Ectodermal cell (in vitro differentiated cells): ENCODE results near the gene TSPAN11.

Experiments
- H3K27ac ChIP-seq: 2 replicates; pipeline ENCODE4 v1.7.0; 2013; ENCODE audit warnings: mild to moderate bottlenecking, low read depth, low read length; ENCODE audit not compliant: insufficient read depth, poor library complexity, severe bottlenecking
- H3K27me3 ChIP-seq: 2 replicates; pipeline ENCODE4 v1.7.0; 2013; ENCODE audit warnings: mild to moderate bottlenecking, low read length; ENCODE audit not compliant: insufficient read depth, control insufficient read depth, poor library complexity, severe bottlenecking
- H3K36me3 ChIP-seq: one replicate; pipeline ENCODE4 v1.7.0; 2013; ENCODE audit warnings: low read length; ENCODE audit not compliant: control insufficient read depth, insufficient read depth
- H3K4me1 ChIP-seq: one replicate; pipeline ENCODE4 v1.7.0; 2013; ENCODE audit warnings: low read length; ENCODE audit not compliant: control insufficient read depth, insufficient read depth
- H3K4me3 ChIP-seq: 2 replicates; pipeline ENCODE4 v1.7.0; 2013; ENCODE audit warnings: low read depth, low read length, control low read depth; ENCODE audit not compliant: insufficient read depth
- H3K9me3 ChIP-seq: 2 replicates; pipeline ENCODE4 v1.7.0; 2013; ENCODE audit warnings: mild to moderate bottlenecking, low read length, moderate library complexity; ENCODE audit not compliant: control insufficient read depth
- WGBS, 2 experiments: methylation state at CpG; one replicate each; pipeline ENCODE4 v1.1.7; 2013; ENCODE audit warnings: missing lambda C conversion rate in 2 of 2; 5-methylcytosine and 5-hydroxymethylcytosine counted together

TSPAN11 gene

GRCh38 chr12:30955214-30955613 is 28.7 kb downstream of the TSPAN11 start:
- Histone ChIP-seq H3K36me3 (peaks cover 2% of the 10 kb centered on the region), H3K27me3 (no peaks in the 10 kb centered on the region), H3K4me1 (peaks cover 3% of the 10 kb centered on the region), H3K27ac (no peak overlapping the region), H3K4me3 (no peak overlapping the region), H3K9me3 (no peaks in the 10 kb centered on the region)
- 100% methylated on average over 1 of the region's 1 CpG for WGBS, 2 experiments

- Histone ChIP-seq H3K4me1 (no peaks in the 10 kb centered on the region), H3K36me3 (peaks cover 2% of the 10 kb centered on the region), H3K27me3 (no peaks in the 10 kb centered on the region), H3K9me3 (no peaks in the 10 kb centered on the region), H3K27ac (no peak overlapping the region), H3K4me3 (no peak overlapping the region)
- WGBS, 2 experiments = 94 to 97% methylated on average over 16 of the region's 16 CpGs
These were observed 32.7 kb downstream of the TSPAN11 start for GRCh38 chr12:30959110-30959710.

DNA sequence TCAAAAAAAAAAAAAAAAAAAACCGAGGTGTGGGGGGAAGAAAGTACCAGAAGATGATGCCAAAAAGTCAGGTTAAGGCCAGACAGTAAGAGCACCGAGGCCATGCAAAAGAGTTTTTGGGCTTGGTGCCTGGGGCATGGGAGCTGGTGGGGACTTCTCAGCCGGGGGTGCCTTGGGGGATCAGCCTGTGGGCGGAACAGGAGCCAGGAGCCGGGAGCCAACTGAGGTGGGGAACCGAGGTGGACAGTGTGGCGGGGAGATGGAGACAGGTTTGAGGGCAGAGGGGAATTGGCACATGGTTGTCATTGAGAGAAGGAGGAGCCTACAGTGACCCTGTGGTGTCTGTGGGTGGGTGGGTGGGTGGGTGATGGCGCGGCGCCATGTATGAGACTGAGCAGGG is 33.2 kb downstream of the TSPAN11 start:
- H3K4me1 ChIP-seq = no peaks in the 10 kb centered on the region
- no peaks in the 10 kb centered on the region for H3K27me3 ChIP-seq
- WGBS, 2 experiments = 94 to 95% methylated on average over 10 of the region's 10 CpGs
- H3K4me3 ChIP-seq = no peak overlapping the region
- H3K36me3 ChIP-seq = no peaks in the 10 kb centered on the region
- H3K9me3 ChIP-seq = no peaks in the 10 kb centered on the region
- no peak overlapping the region for H3K27ac ChIP-seq

DNA sequence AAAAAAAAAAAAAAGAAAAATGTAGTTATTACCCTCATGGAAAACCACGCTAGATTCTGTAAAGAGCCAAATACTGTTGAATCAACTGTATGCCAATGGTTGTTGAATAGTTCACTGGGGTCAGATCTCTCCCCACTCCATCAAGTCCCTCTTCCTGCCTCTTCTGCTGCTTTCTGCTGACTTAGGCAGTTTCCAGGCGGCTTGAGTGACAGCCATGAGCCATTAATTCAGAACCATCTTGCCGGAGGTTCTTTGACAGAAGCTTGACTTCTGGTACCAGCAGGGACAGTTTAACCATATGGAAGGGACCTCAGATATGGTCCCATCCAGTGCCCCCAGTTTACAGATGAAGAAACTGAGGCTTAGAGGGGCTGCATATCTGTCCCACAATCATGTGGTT is 34.5 kb downstream of the TSPAN11 start:
- Histone ChIP-seq H3K36me3 (no peaks in the 10 kb centered on the region), H3K9me3 (no peaks in the 10 kb centered on the region), H3K4me3 (no peak overlapping the region), H3K27ac (no peak overlapping the region), H3K4me1 (no peaks in the 10 kb centered on the region), H3K27me3 (no peaks in the 10 kb centered on the region)
- 88 to 97% methylated on average over 2 to 3 of the region's 3 CpGs for WGBS, 2 experiments

DNA sequence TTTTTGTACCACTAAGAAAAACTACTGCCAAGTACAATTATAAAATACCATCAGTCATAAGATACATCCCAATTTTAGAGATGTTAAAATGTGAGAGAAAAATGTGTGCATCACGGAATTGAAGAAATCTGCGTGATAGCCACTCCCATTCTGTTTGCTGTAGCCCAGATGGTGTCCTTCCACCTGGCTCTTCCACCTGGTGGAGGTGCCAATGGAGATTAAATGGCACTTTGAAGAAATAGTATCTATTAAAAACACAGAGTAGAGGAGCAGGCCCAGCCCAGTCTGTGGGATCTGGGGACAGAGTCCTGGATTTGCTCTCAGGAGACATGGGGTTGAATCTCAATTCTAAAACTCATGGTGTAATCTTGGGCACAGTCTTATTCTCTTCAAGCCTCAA is 35.5 kb downstream of the TSPAN11 start:
- H3K27me3 ChIP-seq = no peaks in the 10 kb centered on the region
- no peak overlapping the region for H3K4me3 ChIP-seq
- no peaks in the 10 kb centered on the region for H3K4me1 ChIP-seq
- 96 to 97% methylated on average over 2 of the region's 2 CpGs for WGBS, 2 experiments
- no peak overlapping the region for H3K27ac ChIP-seq
- H3K9me3 ChIP-seq = no peaks in the 10 kb centered on the region
- H3K36me3 ChIP-seq = no peaks in the 10 kb centered on the region

- Histone ChIP-seq H3K9me3 (no peaks in the 10 kb centered on the region), H3K4me1 (no peaks in the 10 kb centered on the region), H3K27ac (no peak overlapping the region), H3K27me3 (no peaks in the 10 kb centered on the region), H3K4me3 (no peak overlapping the region), H3K36me3 (no peaks in the 10 kb centered on the region)
- WGBS, 2 experiments = 93% methylated on average over 21 of the region's 21 CpGs
These were observed 37.4 kb downstream of the TSPAN11 start for GRCh38 chr12:30963709-30964564.

- WGBS, 2 experiments = 85 to 88% methylated on average over 14 of the region's 14 CpGs
- Histone ChIP-seq H3K36me3 (no peaks in the 10 kb centered on the region), H3K4me3 (no peak overlapping the region), H3K4me1 (peaks cover 2% of the 10 kb centered on the region), H3K27me3 (no peaks in the 10 kb centered on the region), H3K27ac (no peak overlapping the region), H3K9me3 (no peaks in the 10 kb centered on the region)
These were observed 38.5 kb downstream of the TSPAN11 start for GRCh38 chr12:30964896-30965612.

GRCh38 chr12:30965613-30965985 is 39.1 kb downstream of the TSPAN11 start:
- H3K27ac ChIP-seq = no peak overlapping the region
- no peak overlapping the region for H3K4me3 ChIP-seq
- no peaks in the 10 kb centered on the region for H3K27me3 ChIP-seq
- no peaks in the 10 kb centered on the region for H3K36me3 ChIP-seq
- 90 to 91% methylated on average over 10 to 11 of the region's 11 CpGs for WGBS, 2 experiments
- no peaks in the 10 kb centered on the region for H3K9me3 ChIP-seq
- peaks cover 7% of the 10 kb centered on the region for H3K4me1 ChIP-seq

- Histone ChIP-seq H3K36me3 (no peaks in the 10 kb centered on the region), H3K27me3 (no peaks in the 10 kb centered on the region), H3K4me1 (peaks cover 7% of the 10 kb centered on the region)
These were observed 40.5 kb downstream of the TSPAN11 start for GRCh38 chr12:30967026-30967425.

GRCh38 chr12:30968211-30968610 is 41.7 kb downstream of the TSPAN11 start:
- Histone ChIP-seq H3K27ac (no peak overlapping the region), H3K4me3 (no peak overlapping the region), H3K36me3 (no peaks in the 10 kb centered on the region), H3K4me1 (peaks cover 7% of the 10 kb centered on the region), H3K9me3 (no peaks in the 10 kb centered on the region), H3K27me3 (no peaks in the 10 kb centered on the region)
- 85 to 89% methylated on average over 5 of the region's 5 CpGs for WGBS, 2 experiments

More at GRCh38 chr12:30967026-30967425, 40.5 kb downstream of the TSPAN11 start:
- H3K27ac ChIP-seq = no peak overlapping the region
- 94 to 96% methylated on average over 3 of the region's 3 CpGs for WGBS, 2 experiments
- no peak overlapping the region for H3K4me3 ChIP-seq
- no peaks in the 10 kb centered on the region for H3K9me3 ChIP-seq
